Right cardiac atrium (tissue), 5 donors: ENCODE results near the gene ADPRHL1. TPM values are rescaled to one million over a fixed set of nuclear protein-coding genes. Genes with fewer than 3 reads are reported as not detected.
"Not testable (repeated sequence)": the region's sequence is repeated elsewhere in the genome, so short reads cannot be mapped to it uniquely, and the experiment has no call there.

ENCODE experiments used
- ATAC-seq, 2 donors: fragments of 200-7000 bp; cut with Tn5 transposase; one replicate each; pipeline versions ENCODE4 v1.8.0 to v1.9.1; 2020; ENCODE audit warnings: moderate library complexity in 2 of 2, mild to moderate bottlenecking in 1 of 2
- DNase-seq, 3 donors: peaks; one replicate each; pipeline ENCODE4 v3.0.0-alpha.2; 2020
- H3K27ac ChIP-seq: one replicate; pipeline ENCODE4 v1.5.1; 2013; ENCODE audit warnings: mild to moderate bottlenecking, low read length, control low read depth, moderate library complexity
- H3K27me3 ChIP-seq: one replicate; pipeline ENCODE4 v1.6.1; 2013; ENCODE audit not compliant: control insufficient read depth, insufficient read depth
- H3K4me1 ChIP-seq: one replicate; pipeline ENCODE4 v1.6.1; 2013; ENCODE audit warnings: low read length; ENCODE audit not compliant: control insufficient read depth, insufficient read depth
- H3K4me3 ChIP-seq: one replicate; pipeline ENCODE4 v1.5.1; 2013; ENCODE audit warnings: low read length, control low read depth
- H3K9me3 ChIP-seq: one replicate; pipeline ENCODE4 v1.6.1; 2013; ENCODE audit warnings: low read length; ENCODE audit not compliant: control insufficient read depth
- WGBS: extraction: QIAGEN DNeasy Blood & Tissue Kit; methylation state at CpG from one replicate; pipeline ENCODE4 v1.1.7; 2013; 5-methylcytosine and 5-hydroxymethylcytosine counted together
- intact Hi-C, 4 donors: fragments of 100-400 bp; cut with DNase I; formaldehyde crosslinking; loops; one replicate each; pipeline versions ENCODE4 v1.11.0 to v1.14.0; 2022 to 2023
- polyA plus RNA-seq: library from polyadenylated mRNA; stranded (reverse); fragments of 200-250 nt; gene quantifications from one replicate; pipeline ENCODE4 v1.2.3, GENCODE V29; 2013
- total RNA-seq, 4 donors: library from RNA; stranded (reverse); fragmentation: NEBNext Ultra II Directional; extraction: Animal tissue kit (Norgen Biotek cat#: 25700); gene quantifications; one replicate each; pipeline ENCODE4 v1.2.1, GENCODE V29; 2021
- donor health status: healthy with polysubstance abuse.
- donor health status: DM: no; HTN: yes; CAD: no.
- donor health status: DM: no; HTN: no; CAD: no.
- donor health status: DM: no; HTN: yes; CAD: no; lungs with severe emphysema.
- donor health status: DM: yes; HTN: yes; CAD: no.

The ADPRHL1 gene
- total and polyA plus RNA-seq, 5 donors = 280 to 446 (median 350) TPM

GRCh38 chr13:113455384-113455783 is 2.1 kb upstream of the ADPRHL1 start:
- ATAC-seq = no peak
- intact Hi-C loops = loop anchor here in 1 of 4 donors (10.0 kb wide), 1 partner anchor 109 kb away; no protein-coding TSS in a partner anchor
- no peak for DNase-seq
- Histone ChIP-seq H3K9me3 (no peaks in the 10 kb centered on the region), H3K27me3 (no peaks in the 10 kb centered on the region), H3K4me1 (no peaks in the 10 kb centered on the region), H3K4me3 (no peak overlapping the region), H3K27ac (no peak overlapping the region)
- 85% methylated on average over 18 of the region's 18 CpGs for WGBS

GRCh38 chr13:113454936-113455335 is 1.6 kb upstream of the ADPRHL1 start:
- intact Hi-C loops = loop anchor here in 2 of 4 donors (5.0 to 10.0 kb wide), 2 partner anchors 53 to 110 kb away; no protein-coding TSS in a partner anchor
- H3K4me1 ChIP-seq = no peaks in the 10 kb centered on the region
- ATAC-seq (no peak), DNase-seq (no peak)
- H3K27me3 ChIP-seq = no peaks in the 10 kb centered on the region
- no peak overlapping the region for H3K27ac ChIP-seq
- 93% methylated on average over 13 of the region's 13 CpGs for WGBS
- H3K4me3 ChIP-seq = no peak overlapping the region
- H3K9me3 ChIP-seq = no peaks in the 10 kb centered on the region

- Histone ChIP-seq H3K27me3 (no peaks in the 10 kb centered on the region), H3K4me3 (peak overlapping the region; percentile 25), H3K9me3 (no peaks in the 10 kb centered on the region), H3K4me1 (no peaks in the 10 kb centered on the region), H3K27ac (peak overlapping the region; percentile 63)
- ATAC-seq (no peak), DNase-seq (no peak)
- intact Hi-C loops = loop anchor here in 2 of 4 donors (5.0 to 10.0 kb wide), 2 partner anchors 50 to 112 kb away; no protein-coding TSS in a partner anchor
- WGBS = 52% methylated on average over 4 of the region's 4 CpGs
These were observed 822 bp downstream of the ADPRHL1 start for GRCh38 chr13:113452466-113452865.

GRCh38 chr13:113451951-113452421 is 1.3 kb downstream of the ADPRHL1 start:
- WGBS = 48% methylated on average over 24 of the region's 24 CpGs
- no peaks in the 10 kb centered on the region for H3K9me3 ChIP-seq
- H3K4me3 ChIP-seq = peak overlapping the region; percentile 41
- DNase-seq = peak; percentile 58 to 84 (median 81)
- intact Hi-C loops = loop anchor here in 2 of 4 donors (5.0 to 10.0 kb wide), 2 partner anchors 50 to 113 kb away; no protein-coding TSS in a partner anchor
- H3K27me3 ChIP-seq = no peaks in the 10 kb centered on the region
- peak overlapping the region; percentile 76 for H3K27ac ChIP-seq
- peak; percentile 71 to 75 for ATAC-seq
- no peaks in the 10 kb centered on the region for H3K4me1 ChIP-seq

- H3K27me3 ChIP-seq, H3K4me1 ChIP-seq, ATAC-seq, H3K9me3 ChIP-seq: not testable (repeated sequence)
- WGBS = 56% methylated on average over 18 of the region's 19 CpGs
- peak overlapping the region; percentile 87 for H3K27ac ChIP-seq
- H3K4me3 ChIP-seq = peak overlapping the region; percentile 34
- intact Hi-C loops = loop anchor here in 2 of 4 donors (5.0 to 10.0 kb wide), 2 partner anchors 49 to 114 kb away; no protein-coding TSS in a partner anchor
- peak in 2 of 3 donors; percentile 77 to 83 for DNase-seq
These were observed 2.2 kb downstream of the ADPRHL1 start for GRCh38 chr13:113450861-113451620.

GRCh38 chr13:113450348-113450744 is 2.9 kb downstream of the ADPRHL1 start:
- not testable (repeated sequence) for DNase-seq, H3K27me3 ChIP-seq, H3K27ac ChIP-seq, H3K9me3 ChIP-seq, H3K4me1 ChIP-seq, ATAC-seq
- H3K4me3 ChIP-seq = peak overlapping the region; percentile 22
- intact Hi-C loops = loop anchor here in 2 of 4 donors (5.0 to 10.0 kb wide), 2 partner anchors 48 to 114 kb away; no protein-coding TSS in a partner anchor
- WGBS = 60% methylated on average over 9 of the region's 9 CpGs

GRCh38 chr13:113449693-113450347 is 3.5 kb downstream of the ADPRHL1 start:
- Histone ChIP-seq H3K9me3 (no peaks in the 10 kb centered on the region), H3K4me3 (peak overlapping the region; percentile 22), H3K27me3 (no peaks in the 10 kb centered on the region), H3K27ac (peak overlapping the region; percentile 61), H3K4me1 (peaks cover 2% of the 10 kb centered on the region)
- intact Hi-C loops = loop anchor here in 2 of 4 donors (5.0 to 10.0 kb wide), 2 partner anchors 48 to 115 kb away; no protein-coding TSS in a partner anchor
- ATAC-seq (no peak), DNase-seq (no peak)
- WGBS = 66% methylated on average over 13 of the region's 13 CpGs

- Histone ChIP-seq H3K9me3 (no peaks in the 10 kb centered on the region), H3K4me3 (peak overlapping the region; percentile 22), H3K27ac (peak overlapping the region; percentile 63), H3K4me1 (peaks cover 2% of the 10 kb centered on the region), H3K27me3 (no peaks in the 10 kb centered on the region)
- intact Hi-C loops = no loop called here
- ATAC-seq (peak; percentile 1 to 22), DNase-seq (no peak)
- 51% methylated on average over 29 of the region's 29 CpGs for WGBS
These were observed 4.2 kb downstream of the ADPRHL1 start for GRCh38 chr13:113448885-113449692.

- Histone ChIP-seq H3K9me3 (no peaks in the 10 kb centered on the region), H3K27ac (peak overlapping the region; percentile 63), H3K4me1 (peaks cover 2% of the 10 kb centered on the region), H3K4me3 (no peak overlapping the region), H3K27me3 (no peaks in the 10 kb centered on the region)
- ATAC-seq = peak; percentile 54 to 55
- WGBS = 33% methylated on average over 6 of the region's 6 CpGs
- intact Hi-C loops = no loop called here
- peak in 2 of 3 donors; percentile 81 to 86 for DNase-seq
These were observed 4.8 kb downstream of the ADPRHL1 start for GRCh38 chr13:113448545-113448884.

- 76% methylated on average over 6 of the region's 6 CpGs for WGBS
- no peak overlapping the region for H3K4me3 ChIP-seq
- peaks cover 2% of the 10 kb centered on the region for H3K4me1 ChIP-seq
- DNase-seq (no peak), ATAC-seq (no peak)
- no peak overlapping the region for H3K27ac ChIP-seq
- no peaks in the 10 kb centered on the region for H3K9me3 ChIP-seq
- intact Hi-C loops = no loop called here
- no peaks in the 10 kb centered on the region for H3K27me3 ChIP-seq
These were observed 5.7 kb downstream of the ADPRHL1 start for GRCh38 chr13:113447596-113447995.
